ENCODE measurements around the gene PITPNC1.

DNA sequence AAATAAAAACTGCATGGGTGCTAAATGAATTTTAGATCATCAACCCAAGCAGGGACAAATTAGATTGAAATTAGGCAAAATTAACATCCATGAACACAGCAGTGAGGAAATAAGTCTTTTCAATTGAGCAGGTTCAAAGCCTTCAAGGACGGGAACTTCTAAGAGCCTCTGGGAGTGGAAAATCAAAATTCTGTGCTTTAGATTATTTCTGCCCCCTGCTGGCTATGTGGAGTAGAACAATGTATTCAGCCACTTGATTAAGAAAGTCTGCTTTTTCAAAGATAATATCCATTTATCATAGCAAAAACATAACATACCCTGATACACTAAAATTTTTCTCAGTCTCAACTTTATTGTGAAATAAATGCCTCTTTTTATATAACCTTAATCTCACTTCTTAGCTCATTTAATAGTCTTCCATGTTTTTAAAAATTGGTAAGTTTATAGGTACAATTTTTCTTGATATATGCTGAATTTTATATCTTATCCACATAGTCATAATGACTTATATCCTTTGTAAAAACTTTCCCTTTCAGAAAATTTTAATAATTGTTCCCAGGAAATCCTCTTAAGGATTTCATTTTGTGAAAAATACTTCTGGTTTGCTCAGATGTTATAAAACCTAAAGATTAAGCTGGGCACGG is 312.6 kb downstream of the PITPNC1 start:
- TF ChIP-seq, protein P1, sequence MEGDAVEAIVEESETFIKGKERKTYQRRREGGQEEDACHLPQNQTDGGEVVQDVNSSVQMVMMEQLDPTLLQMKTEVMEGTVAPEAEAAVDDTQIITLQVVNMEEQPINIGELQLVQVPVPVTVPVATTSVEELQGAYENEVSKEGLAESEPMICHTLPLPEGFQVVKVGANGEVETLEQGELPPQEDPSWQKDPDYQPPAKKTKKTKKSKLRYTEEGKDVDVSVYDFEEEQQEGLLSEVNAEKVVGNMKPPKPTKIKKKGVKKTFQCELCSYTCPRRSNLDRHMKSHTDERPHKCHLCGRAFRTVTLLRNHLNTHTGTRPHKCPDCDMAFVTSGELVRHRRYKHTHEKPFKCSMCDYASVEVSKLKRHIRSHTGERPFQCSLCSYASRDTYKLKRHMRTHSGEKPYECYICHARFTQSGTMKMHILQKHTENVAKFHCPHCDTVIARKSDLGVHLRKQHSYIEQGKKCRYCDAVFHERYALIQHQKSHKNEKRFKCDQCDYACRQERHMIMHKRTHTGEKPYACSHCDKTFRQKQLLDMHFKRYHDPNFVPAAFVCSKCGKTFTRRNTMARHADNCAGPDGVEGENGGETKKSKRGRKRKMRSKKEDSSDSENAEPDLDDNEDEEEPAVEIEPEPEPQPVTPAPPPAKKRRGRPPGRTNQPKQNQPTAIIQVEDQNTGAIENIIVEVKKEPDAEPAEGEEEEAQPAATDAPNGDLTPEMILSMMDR (IDR thresholded peaks at IDR 0.05), result peak; percentile 63 to 83 (median 78)
- TF ChIP-seq POLR2A (IDR thresholded peaks at IDR 0.05), result no peak

Measured in uterus (tissue), 2 donors.